Testis (tissue), 3 donors: Measurements from ENCODE around the gene ELMO2. TPM values are rescaled to one million over a fixed set of nuclear protein-coding genes. Genes with fewer than 3 reads are reported as not detected.

Source experiments
- DNase-seq: peaks from one replicate; pipeline ENCODE4 v3.0.0-alpha.2; 2019
- H3K27ac ChIP-seq, 2 donors: fragments of 200-600 bp; sonication (generic); one replicate each; pipeline ENCODE4 v1.5.1; 2019
- H3K27me3 ChIP-seq: fragments of 200-600 bp; sonication (generic); one replicate; pipeline ENCODE4 v1.5.1; 2019
- H3K36me3 ChIP-seq: fragments of 200-600 bp; sonication (generic); one replicate; pipeline ENCODE4 v1.5.1; 2017; ENCODE audit warnings: low read depth; ENCODE audit errors: missing control alignments
- H3K4me1 ChIP-seq: fragments of 200-600 bp; sonication (generic); one replicate; pipeline ENCODE4 v1.5.1; 2019
- H3K4me3 ChIP-seq, 2 donors: fragments of 200-600 bp; sonication (generic); one replicate each; pipeline ENCODE4 v1.5.1; 2017 to 2019
- H3K9me3 ChIP-seq: fragments of 200-600 bp; sonication (generic); one replicate; pipeline ENCODE4 v1.5.1; 2017
- CTCF ChIP-seq, 3 experiments: fragments of 450-650 bp in 2 of 3; fragments of 200-600 bp in 1 of 3; sonication (generic) in 1 of 3; IDR thresholded peaks; one replicate each; pipeline ENCODE4 v1.5.1; 2016 to 2019; ENCODE audit warnings: antibody characterized with exemption in 3 of 3, mild to moderate bottlenecking in 2 of 3, moderate library complexity in 1 of 3
- POLR2A ChIP-seq: fragments of 450-650 bp; IDR thresholded peaks from one replicate; pipeline ENCODE4 v1.6.1; 2017; ENCODE audit warnings: antibody characterized with exemption, mild to moderate bottlenecking, moderate library complexity
- WGBS, 2 donors: methylation state at CpG; one replicate each; pipeline ENCODE4 v1.1.5; 2018; 5-methylcytosine and 5-hydroxymethylcytosine counted together
- intact Hi-C: fragments of 100-400 bp; cut with DNase I; formaldehyde crosslinking; loops from one replicate; pipeline ENCODE4 v1.15.1; 2023; ENCODE audit warnings: low total_unique reads
- polyA plus RNA-seq: library from polyadenylated mRNA; stranded (reverse); fragments of 350-450 nt; fragmentation: Illumina TruSeq; extraction: RNeasy Lipid Tissue Mini Kit (QIAGEN cat#74804); gene quantifications from one replicate; pipeline ENCODE4 v1.2.3, GENCODE V29; 2014; ENCODE audit warnings: low read depth, low replicate concordance; ENCODE audit not compliant: insufficient read depth
- total RNA-seq, 2 donors: library from RNA; depleted of rRNA; stranded (reverse); fragments of >200 nt; gene quantifications; one replicate each; pipeline ENCODE4 v1.2.3, GENCODE V29; 2016

Gene ELMO2
- total and polyA plus RNA-seq, 3 donors from 2014 or later = 78.8 to 128 (median 120) TPM

GRCh38 chr20:46365487-46366220 is 40.8 kb downstream of the ELMO2 start:
- H3K4me3 ChIP-seq = no peak overlapping the region
- no peak overlapping the region for H3K27ac ChIP-seq
- intact Hi-C loops = no loop called here
- H3K36me3 ChIP-seq = no peaks in the 10 kb centered on the region
- no peaks in the 10 kb centered on the region for H3K9me3 ChIP-seq
- 68 to 82% methylated on average over 5 of the region's 5 CpGs for WGBS, 2 donors
- H3K27me3 ChIP-seq = no peaks in the 10 kb centered on the region
- TF ChIP-seq POLR2A (no peak), CTCF (IDR thresholded peaks at IDR 0.05) (no peak)
- peaks cover 35% of the 10 kb centered on the region for H3K4me1 ChIP-seq
- DNase-seq = no peak

GRCh38 chr20:46364670-46365486 is 41.5 kb downstream of the ELMO2 start:
- peak overlapping the region; percentile 87 to 96 for H3K4me3 ChIP-seq
- WGBS, 2 donors = 42 to 49% methylated on average over 10 of the region's 10 CpGs
- H3K27me3 ChIP-seq = no peaks in the 10 kb centered on the region
- H3K27ac ChIP-seq = peak overlapping the region; percentile 95 to 98
- H3K9me3 ChIP-seq = no peaks in the 10 kb centered on the region
- no peak for DNase-seq
- no peak for TF ChIP-seq CTCF (IDR thresholded peaks at IDR 0.05)
- no peak for TF ChIP-seq POLR2A
- no peaks in the 10 kb centered on the region for H3K36me3 ChIP-seq
- intact Hi-C loops = loop anchor here (5.0 kb wide), 1 partner anchor 37 kb away; no protein-coding TSS in a partner anchor
- H3K4me1 ChIP-seq = peaks cover 35% of the 10 kb centered on the region

- TF ChIP-seq CTCF (IDR thresholded peaks at IDR 0.05) (no peak), POLR2A (no peak)
- Histone ChIP-seq H3K9me3 (no peaks in the 10 kb centered on the region), H3K36me3 (no peaks in the 10 kb centered on the region), H3K4me1 (peaks cover 38% of the 10 kb centered on the region), H3K4me3 (peak overlapping the region; percentile 87 to 96), H3K27ac (peak overlapping the region; percentile 95 to 98), H3K27me3 (no peaks in the 10 kb centered on the region)
- DNase-seq = peak; percentile 91
- 0 to 2% methylated on average over 32 to 57 of the region's 64 CpGs for WGBS, 2 donors
- intact Hi-C loops = loop anchor here (5.0 kb wide), 1 partner anchor 38 kb away; no protein-coding TSS in a partner anchor
These were observed 42.3 kb downstream of the ELMO2 start for GRCh38 chr20:46363874-46364669.

- H3K27me3 ChIP-seq = no peaks in the 10 kb centered on the region
- no peaks in the 10 kb centered on the region for H3K36me3 ChIP-seq
- peak overlapping the region; percentile 95 to 98 for H3K27ac ChIP-seq
- no peaks in the 10 kb centered on the region for H3K9me3 ChIP-seq
- H3K4me3 ChIP-seq = peak overlapping the region; percentile 87 to 96
- TF ChIP-seq CTCF (IDR thresholded peaks at IDR 0.05) (no peak), POLR2A (no peak)
- DNase-seq = no peak
- intact Hi-C loops = loop anchor here (5.0 kb wide), 1 partner anchor 39 kb away; no protein-coding TSS in a partner anchor
- 62 to 72% methylated on average over 14 of the region's 14 CpGs for WGBS, 2 donors
- peaks cover 41% of the 10 kb centered on the region for H3K4me1 ChIP-seq
These were observed 43.2 kb downstream of the ELMO2 start for GRCh38 chr20:46362921-46363867.
